Liver (tissue), 9 donors: ENCODE data around the gene PGRMC1. TPM values are rescaled to one million over a fixed set of nuclear protein-coding genes. Genes with fewer than 3 reads are reported as not detected.

ENCODE experiments used
- DNase-seq: peaks from one replicate; pipeline ENCODE4 v3.0.0-alpha.2; 2017; ENCODE audit warnings: low spot score
- H3K27ac ChIP-seq, 2 donors: one replicate each; pipeline ENCODE4 v1.7.0; 2013; ENCODE audit warnings: inconsistent platforms in 2 of 2, low read length in 2 of 2, control low read depth in 1 of 2, low read depth in 1 of 2, mild to moderate bottlenecking in 1 of 2
- H3K27me3 ChIP-seq, 4 donors: one replicate each; pipeline versions ENCODE4 v1.6.1 to v1.7.0; 2013; ENCODE audit warnings: low read length in 3 of 4, inconsistent platforms in 1 of 4, mild to moderate bottlenecking in 1 of 4, moderate library complexity in 1 of 4; ENCODE audit not compliant: control insufficient read depth in 4 of 4, insufficient read depth in 4 of 4
- H3K36me3 ChIP-seq, 4 donors: one replicate each; pipeline versions ENCODE4 v1.6.1 to v1.7.0; 2013; ENCODE audit warnings: low read length in 3 of 4, mild to moderate bottlenecking in 3 of 4, low read depth in 1 of 4, moderate library complexity in 1 of 4; ENCODE audit not compliant: control insufficient read depth in 4 of 4, insufficient read depth in 3 of 4
- H3K4me1 ChIP-seq, 4 donors: one replicate each; pipeline versions ENCODE4 v1.6.1 to v1.7.0; 2013; ENCODE audit warnings: low read length in 3 of 4, mild to moderate bottlenecking in 3 of 4, moderate library complexity in 1 of 4; ENCODE audit not compliant: control insufficient read depth in 4 of 4, insufficient read depth in 4 of 4
- H3K4me3 ChIP-seq, 3 donors: one replicate each; pipeline versions ENCODE4 v1.6.1 to v1.7.0; 2013; ENCODE audit warnings: low read length in 3 of 3, control low read depth in 1 of 3, low read depth in 1 of 3, mild to moderate bottlenecking in 1 of 3
- H3K9ac ChIP-seq, 2 donors: one replicate each; pipeline ENCODE4 v1.7.0; 2013; ENCODE audit warnings: low read length in 2 of 2, mild to moderate bottlenecking in 2 of 2, moderate library complexity in 2 of 2, control low read depth in 1 of 2, low read depth in 1 of 2
- H3K9me3 ChIP-seq, 4 donors: one replicate each; pipeline versions ENCODE4 v1.6.1 to v1.7.0; 2013; ENCODE audit warnings: low read length in 3 of 4; ENCODE audit not compliant: control insufficient read depth in 4 of 4
- ATF3 ChIP-seq: IDR thresholded peaks from 2 replicates; pipeline ENCODE4 v1.6.1; 2016; ENCODE audit warnings: antibody characterized with exemption
- CTCF ChIP-seq: fragments of 150-350 bp; IDR thresholded peaks from 2 replicates; pipeline ENCODE4 v1.5.1; 2017; ENCODE audit warnings: improper control_type of control experiment, low read depth, low read length; ENCODE audit not compliant: missing input control
- EGR1 ChIP-seq, 2 donors: IDR thresholded peaks; 2 replicates each; pipeline ENCODE4 v1.6.1; 2016 to 2018; ENCODE audit warnings: antibody characterized with exemption in 2 of 2, low read depth in 2 of 2
- FOXA1 ChIP-seq: IDR thresholded peaks from 2 replicates; pipeline ENCODE4 v1.6.1; 2016; ENCODE audit warnings: antibody characterized with exemption
- FOXA2 ChIP-seq: IDR thresholded peaks from 2 replicates; pipeline ENCODE4 v1.6.1; 2016; ENCODE audit warnings: antibody characterized with exemption
- GABPA ChIP-seq, 2 donors: IDR thresholded peaks in 1 of 2; conservative IDR thresholded peaks in 1 of 2; 2 replicates each; pipeline ENCODE4 v1.6.1; 2016; ENCODE audit warnings: antibody characterized with exemption in 2 of 2, mild to moderate bottlenecking in 1 of 2, moderate library complexity in 1 of 2
- HNF4A ChIP-seq, 2 donors: conservative IDR thresholded peaks; 2 replicates each; pipeline ENCODE4 v1.6.1; 2016; ENCODE audit warnings: antibody characterized with exemption in 2 of 2, mild to moderate bottlenecking in 2 of 2
- HNF4G ChIP-seq: IDR thresholded peaks from 2 replicates; pipeline ENCODE4 v1.6.1; 2016; ENCODE audit warnings: antibody characterized with exemption
- JUND ChIP-seq, 2 donors: IDR thresholded peaks; 2 replicates each; pipeline ENCODE4 v1.6.1; 2016; ENCODE audit warnings: antibody characterized with exemption in 2 of 2
- MAX ChIP-seq: IDR thresholded peaks from 2 replicates; pipeline ENCODE4 v1.6.1; 2016; ENCODE audit warnings: antibody characterized with exemption
- NR2F2 ChIP-seq: IDR thresholded peaks from 2 replicates; pipeline ENCODE4 v1.6.1; 2016; ENCODE audit warnings: antibody characterized with exemption
- RAD21 ChIP-seq, 2 donors: IDR thresholded peaks; 2 replicates each; pipeline ENCODE4 v1.6.1; 2016; ENCODE audit warnings: antibody characterized with exemption in 2 of 2, mild to moderate bottlenecking in 2 of 2
- REST ChIP-seq: IDR thresholded peaks from 2 replicates; pipeline ENCODE4 v1.6.1; 2016; ENCODE audit warnings: antibody characterized with exemption, mild to moderate bottlenecking
- RXRA ChIP-seq, 2 donors: IDR thresholded peaks; 2 replicates each; pipeline ENCODE4 v1.6.1; 2017 to 2018; ENCODE audit warnings: antibody characterized with exemption in 2 of 2, mild to moderate bottlenecking in 1 of 2
- SP1 ChIP-seq: IDR thresholded peaks from 2 replicates; pipeline ENCODE4 v1.6.1; 2018; ENCODE audit warnings: antibody characterized with exemption, mild to moderate bottlenecking
- TAF1 ChIP-seq: conservative IDR thresholded peaks from 2 replicates; pipeline ENCODE4 v1.6.1; 2016; ENCODE audit warnings: antibody characterized with exemption, mild to moderate bottlenecking
- YY1 ChIP-seq: IDR thresholded peaks from 2 replicates; pipeline ENCODE4 v1.6.1; 2016; ENCODE audit warnings: antibody characterized with exemption, mild to moderate bottlenecking
- ZBTB33 ChIP-seq: IDR thresholded peaks from 2 replicates; pipeline ENCODE4 v1.6.1; 2016; ENCODE audit warnings: antibody characterized with exemption
- WGBS: extraction: QIAGEN DNeasy Blood & Tissue Kit; methylation state at CpG from one replicate; pipeline ENCODE4 v1.1.7; 2013; 5-methylcytosine and 5-hydroxymethylcytosine counted together
- polyA plus RNA-seq, 2 donors: library from polyadenylated mRNA; stranded (reverse) in 1 of 2; unstranded in 1 of 2; fragments of 200-250 nt in 1 of 2; fragments of >200 nt in 1 of 2; fragmentation: Nextera tagmentation in 1 of 2; extraction: Ambion mirVana in 1 of 2; gene quantifications; one replicate each; pipeline versions ENCODE4 v1.2.1 to v1.2.3, GENCODE V29; 2013 to 2015
- total RNA-seq, 2 donors: library from RNA; depleted of rRNA; stranded (reverse); fragments of >200 nt; gene quantifications; one replicate each; pipeline ENCODE4 v1.2.3, GENCODE V29; 2014
- donor health status: healthy.
- donor health status: healthy.
- donor health status: healthy.
- donor health status: healthy.
- donor health status: healthy.

The PGRMC1 gene
- total and polyA plus RNA-seq, 4 donors = 180 to 346 (median 290) TPM

- H3K9me3 ChIP-seq = no peaks in the 10 kb centered on the region
- H3K9ac ChIP-seq = no peak overlapping the region
- no peak overlapping the region for H3K27ac ChIP-seq
- H3K36me3 ChIP-seq = no peaks in the 10 kb centered on the region
- no peaks in the 10 kb centered on the region for H3K4me1 ChIP-seq
- TF ChIP-seq JUND (IDR thresholded peaks at IDR 0.05) = no peak
- TF ChIP-seq EGR1 (IDR thresholded peaks at IDR 0.05; ENCODE audit: low read depth in 2 of 2) = no peak
- TF ChIP-seq HNF4G = no peak
- TF ChIP-seq HNF4A (conservative IDR thresholded peaks at IDR 0.05) = no peak
- TF ChIP-seq NR2F2 = no peak
- TF ChIP-seq GABPA (IDR thresholded peaks at IDR 0.05 in 1 of 2, conservative IDR thresholded peaks at IDR 0.05 in 1 of 2) = no peak
- TF ChIP-seq RXRA (IDR thresholded peaks at IDR 0.05) = no peak
- no peak for TF ChIP-seq MAX
- no peak for TF ChIP-seq RAD21 (IDR thresholded peaks at IDR 0.05)
- no peak for TF ChIP-seq REST
- no peak for TF ChIP-seq ZBTB33
- TF ChIP-seq FOXA2 = no peak
- TF ChIP-seq ATF3 = no peak
- TF ChIP-seq SP1 = no peak
- TF ChIP-seq FOXA1 = no peak
- no peak for TF ChIP-seq YY1
- TF ChIP-seq TAF1 = no peak
- no peak overlapping the region for H3K4me3 ChIP-seq
- no peak for DNase-seq
- H3K27me3 ChIP-seq = no peaks in the 10 kb centered on the region
These were observed 6.9 kb upstream of the PGRMC1 start for GRCh38 chrX:119229253-119229615.

GRCh38 chrX:119230850-119231249, 5.2 kb upstream of the PGRMC1 start:
- Histone ChIP-seq H3K9me3 (no peaks in the 10 kb centered on the region), H3K36me3 (no peaks in the 10 kb centered on the region), H3K9ac (no peak overlapping the region), H3K27me3 (no peaks in the 10 kb centered on the region), H3K27ac (no peak overlapping the region), H3K4me3 (no peak overlapping the region), H3K4me1 (peaks cover 0 to 4% (median 0%) of the 10 kb centered on the region in 4 donors)
- DNase-seq = no peak
- WGBS = 93% methylated on average over 2 of the region's 2 CpGs
- no peak for TF ChIP-seq MAX
- no peak for TF ChIP-seq NR2F2
- TF ChIP-seq FOXA1 = no peak
- TF ChIP-seq ZBTB33 = no peak
- no peak for TF ChIP-seq CTCF
- no peak for TF ChIP-seq SP1
- no peak for TF ChIP-seq HNF4A (conservative IDR thresholded peaks at IDR 0.05)
- TF ChIP-seq EGR1 (IDR thresholded peaks at IDR 0.05; ENCODE audit: low read depth in 2 of 2) = no peak
- no peak for TF ChIP-seq RXRA (IDR thresholded peaks at IDR 0.05)
- TF ChIP-seq YY1 = no peak
- TF ChIP-seq FOXA2 = no peak
- TF ChIP-seq GABPA (IDR thresholded peaks at IDR 0.05 in 1 of 2, conservative IDR thresholded peaks at IDR 0.05 in 1 of 2) = no peak
- no peak for TF ChIP-seq REST
